HG02852 (cell line): Measurements from ENCODE around the gene TRNAU1AP.
"Not testable (repeated sequence)": the region's sequence is repeated elsewhere in the genome, so short reads cannot be mapped to it uniquely, and the experiment has no call there.

ENCODE experiments used
- ATAC-seq: cut with Tn5 transposase; IDR thresholded peaks from one replicate; pipeline ENCODE4 v1.9.1; 2021; ENCODE audit warnings: mild to moderate bottlenecking, moderate library complexity; ENCODE audit not compliant: unreplicated experiment

Gene TRNAU1AP

GRCh38 chr1:28577052-28577678 is 24.3 kb downstream of the TRNAU1AP start:
- ATAC-seq: no peak

- ATAC-seq: no peak
Measured at GRCh38 chr1:28577738-28578536, 25.1 kb downstream of the TRNAU1AP start.

DNA sequence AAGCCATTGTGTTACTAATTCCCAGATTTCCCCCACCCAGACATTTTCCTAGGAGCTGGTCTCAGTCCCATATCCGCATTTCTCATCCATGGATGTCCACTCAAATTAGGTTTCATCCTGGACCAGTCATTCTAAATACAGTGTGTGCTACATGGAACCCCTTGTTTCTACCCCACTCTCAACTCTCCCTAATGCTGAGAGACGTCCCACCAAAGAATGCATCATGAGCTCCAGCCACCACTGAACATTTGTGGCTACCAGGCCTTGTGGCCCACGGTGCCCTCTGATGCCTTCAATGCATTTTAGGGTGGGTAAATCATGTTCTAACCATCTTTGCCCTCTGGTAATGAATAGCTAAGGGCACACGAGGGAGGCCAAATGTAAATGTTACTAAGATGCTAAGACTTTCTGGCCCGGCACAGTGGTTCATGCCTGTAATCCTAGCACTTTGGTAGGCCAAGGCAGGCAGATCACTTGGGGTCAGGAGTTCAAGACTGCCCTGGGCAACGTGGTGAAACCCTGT is 25.9 kb downstream of the TRNAU1AP start:
- ATAC-seq: no peak

- ATAC-seq: no peak
Measured at GRCh38 chr1:28579401-28579800, 26.5 kb downstream of the TRNAU1AP start.

DNA sequence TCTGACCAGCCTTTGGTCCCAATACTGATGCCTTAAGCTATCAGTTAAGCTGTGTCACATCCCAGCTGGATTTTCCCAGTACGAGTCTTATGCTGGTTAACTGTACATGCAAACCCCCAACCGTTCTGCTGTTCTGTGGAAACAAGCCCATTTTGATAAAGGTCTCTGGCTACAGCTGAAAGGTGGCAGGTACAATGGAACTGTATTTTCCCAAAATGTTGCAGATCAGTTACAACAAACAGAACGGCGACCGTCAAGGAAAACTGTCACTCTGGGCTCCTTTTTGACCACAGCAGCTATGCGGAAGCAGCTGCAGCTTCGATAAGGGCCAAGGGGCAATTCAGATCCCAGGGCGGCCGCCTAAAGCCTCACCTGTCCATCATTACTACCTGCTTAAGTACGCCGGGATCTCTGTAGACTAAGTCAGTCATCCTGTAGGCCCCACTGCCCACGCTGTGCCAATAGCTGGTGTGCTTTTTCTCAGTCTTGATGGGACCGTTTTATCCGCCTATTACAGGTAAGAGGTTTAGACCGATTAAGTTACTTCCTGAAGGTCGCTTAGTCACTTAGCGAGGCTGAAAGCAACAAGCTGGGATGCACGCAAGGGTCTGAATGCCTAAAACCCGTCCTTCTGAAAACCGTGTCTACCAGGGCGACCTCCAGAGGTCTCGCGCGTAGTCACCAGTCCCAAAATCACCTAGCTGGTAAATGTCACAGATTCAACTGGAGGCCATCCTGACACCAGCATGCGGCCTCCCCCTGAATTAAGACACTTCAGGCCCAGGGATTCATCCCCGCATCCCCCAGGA is 28.0 kb downstream of the TRNAU1AP start:
- ATAC-seq: peak; percentile 26

DNA sequence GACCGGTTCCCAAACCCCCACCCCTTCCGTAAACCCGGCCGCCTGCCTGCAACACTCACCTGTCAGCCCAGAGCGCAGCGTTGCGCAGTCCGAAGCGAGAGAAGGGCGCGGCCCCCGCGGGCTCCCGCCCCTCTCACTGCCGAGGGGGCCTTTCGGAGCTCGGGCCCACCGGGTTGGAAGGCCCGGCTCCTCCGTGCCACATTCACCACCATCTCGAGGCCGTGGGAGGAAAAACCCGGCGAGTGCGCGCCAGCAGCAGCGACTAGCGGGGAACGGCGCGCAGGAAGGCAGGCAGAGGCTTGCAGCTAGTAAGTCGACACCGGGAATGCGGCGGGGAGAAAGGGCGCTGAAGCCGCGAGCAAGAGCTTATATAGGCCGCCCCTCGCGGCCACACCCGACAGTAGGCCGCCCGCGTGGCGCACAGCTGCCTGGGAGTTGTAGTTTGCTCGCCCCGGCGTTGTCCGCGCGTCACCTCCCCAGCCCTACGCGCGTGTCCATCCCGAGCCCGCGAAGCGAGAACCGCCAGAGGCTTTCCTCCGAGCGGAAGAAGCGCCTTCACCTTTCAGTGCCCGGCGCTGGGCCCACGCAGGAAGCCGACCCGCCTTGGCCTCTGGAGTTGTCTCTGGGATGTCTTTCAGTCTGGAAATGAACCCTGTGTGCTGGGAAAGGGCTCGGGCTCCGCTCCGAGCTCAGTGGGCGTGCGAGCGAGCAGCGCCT is 28.8 kb downstream of the TRNAU1AP start:
- peak; percentile 79 for ATAC-seq

- ATAC-seq: no peak
Measured at GRCh38 chr1:28582248-28582615, 29.3 kb downstream of the TRNAU1AP start.

DNA sequence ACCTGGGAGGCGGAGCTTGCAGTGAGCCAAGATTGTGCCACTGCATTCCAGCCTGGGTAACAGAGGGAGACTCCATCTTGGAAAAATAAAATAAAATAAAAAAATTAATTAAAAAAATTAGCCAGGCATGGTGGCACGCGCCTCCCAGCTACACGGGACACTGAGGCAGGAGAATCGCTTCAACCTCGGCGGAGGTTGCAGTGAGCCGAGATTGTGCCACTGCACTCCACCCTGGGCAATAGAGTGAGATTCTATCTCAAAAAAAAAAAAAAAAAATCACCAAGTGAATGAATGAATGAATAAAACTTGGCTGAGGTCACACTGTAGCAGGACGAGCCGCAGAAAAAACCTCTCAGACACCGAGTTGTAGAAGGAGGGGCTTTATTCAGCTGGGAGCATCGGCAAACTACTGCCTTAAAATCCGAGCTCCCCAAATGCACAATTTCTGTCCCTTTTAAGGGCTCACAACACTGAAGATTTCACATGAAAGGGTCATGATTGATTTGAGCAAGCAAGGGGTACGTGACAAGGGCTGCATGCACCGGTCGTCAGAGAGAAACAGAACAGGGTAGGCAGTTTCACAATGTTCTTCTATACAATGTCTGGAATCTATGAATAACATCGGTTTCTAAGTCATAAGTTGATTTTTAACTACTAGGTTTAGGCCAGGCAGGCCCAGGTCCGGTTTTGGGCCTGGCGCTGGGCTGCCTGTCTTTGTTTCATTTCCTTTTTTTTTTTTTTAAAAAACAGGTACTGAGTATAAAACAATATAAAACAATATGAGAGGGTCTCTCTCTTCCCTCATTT is 33.9 kb downstream of the TRNAU1AP start:
- not testable (repeated sequence) for ATAC-seq

- no peak for ATAC-seq
Measured at GRCh38 chr1:28591708-28592320, 38.9 kb downstream of the TRNAU1AP start, which contains the start of gene RAB42. RAB42 (plus strand) TSS chr1:28592265; CDS start chr1:28592512, 247 bp downstream.

- ATAC-seq: no peak
Measured at GRCh38 chr1:28592321-28593071, 39.6 kb downstream of the TRNAU1AP start.

DNA sequence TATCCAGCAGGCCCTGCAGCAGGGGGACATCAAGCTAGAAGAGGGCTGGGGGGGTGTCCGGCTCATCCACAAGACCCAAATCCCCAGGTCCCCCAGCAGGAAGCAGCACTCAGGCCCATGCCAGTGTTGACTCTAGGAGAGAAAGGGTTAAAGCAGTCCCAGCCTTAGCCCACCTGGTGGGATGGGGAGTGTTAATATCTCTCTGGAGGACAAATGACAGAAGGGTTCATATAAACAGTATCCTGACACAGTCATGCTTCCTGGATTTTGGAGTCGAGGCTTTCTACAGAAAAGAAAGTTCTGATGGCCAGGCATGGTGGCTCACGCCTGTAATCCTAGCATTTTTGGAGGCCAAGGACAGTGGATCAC is 41.1 kb downstream of the TRNAU1AP start:
- ATAC-seq: not testable (repeated sequence)

DNA sequence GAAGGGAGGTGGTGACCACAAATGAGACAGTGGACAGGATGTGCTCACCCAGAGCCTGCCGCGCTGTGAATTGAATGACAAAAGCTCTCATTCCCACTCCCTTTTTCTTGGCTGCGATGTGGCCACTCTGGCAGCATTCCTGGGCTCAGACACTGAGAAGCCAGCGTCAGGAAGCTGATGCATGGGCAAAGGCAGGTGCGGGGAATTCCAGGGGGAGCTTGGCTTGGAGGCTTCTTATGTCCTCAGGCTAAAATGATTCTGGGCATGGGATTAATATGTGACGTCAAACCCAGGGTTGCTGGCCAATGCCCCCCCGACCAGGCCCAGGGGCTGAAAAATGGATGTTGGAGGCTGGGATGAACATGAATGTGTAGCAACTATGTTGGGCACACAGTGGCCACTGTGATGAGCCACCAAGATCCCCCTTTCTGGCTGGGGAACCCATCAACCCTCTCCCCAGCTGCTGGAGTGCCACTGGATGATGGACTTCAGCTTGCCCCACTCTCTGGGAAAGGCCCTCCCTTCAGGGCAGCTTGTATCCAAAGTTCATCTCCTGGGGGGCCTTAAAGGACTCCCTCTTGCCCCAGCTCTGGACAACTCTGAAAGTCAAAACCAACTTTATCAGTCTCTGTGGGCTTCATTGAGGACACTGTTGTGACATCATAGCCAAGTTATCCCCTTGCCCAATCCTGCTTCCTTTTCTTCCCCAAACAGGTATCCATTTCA is 42.0 kb downstream of the TRNAU1AP start:
- not testable (repeated sequence) for ATAC-seq

DNA sequence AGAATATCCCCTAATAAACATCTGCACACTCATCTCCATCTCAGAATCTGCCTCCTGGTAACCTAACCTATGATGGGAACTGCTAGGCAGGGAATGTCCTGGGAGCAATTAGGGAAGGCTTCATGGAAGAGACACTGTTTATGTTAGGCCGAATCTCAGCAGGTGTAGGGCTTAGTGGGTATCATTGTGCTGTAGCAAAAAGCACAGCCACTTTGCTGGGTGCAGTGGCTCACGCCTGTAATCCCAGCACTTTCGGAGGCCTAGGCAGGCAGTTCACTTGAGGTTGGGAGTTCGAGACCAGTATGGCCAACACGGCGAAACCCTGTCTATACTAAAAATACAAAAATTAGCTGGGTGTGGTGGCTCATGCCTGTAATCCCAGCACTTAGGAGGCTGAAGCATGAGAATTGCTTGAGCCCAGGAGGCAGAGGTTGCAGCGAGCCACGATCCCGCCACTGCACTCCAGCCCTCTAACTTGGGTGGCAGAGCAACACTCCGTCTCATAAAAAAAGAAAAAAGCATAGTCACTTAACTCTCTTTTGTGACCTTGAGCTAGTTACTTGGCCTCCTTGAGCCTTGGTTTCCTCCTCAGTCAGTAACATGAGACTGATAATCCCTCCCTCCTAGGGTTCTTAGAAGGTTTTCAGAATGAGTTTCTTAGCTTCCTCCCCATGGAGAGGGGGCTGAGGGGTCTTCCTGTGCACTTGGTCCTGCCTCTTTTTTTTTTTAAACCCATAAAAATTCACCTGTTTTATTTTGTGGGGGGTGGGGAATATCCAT is 42.7 kb downstream of the TRNAU1AP start:
- ATAC-seq: no peak

- ATAC-seq: not testable (repeated sequence)
Measured at GRCh38 chr1:28596276-28596675, 43.4 kb downstream of the TRNAU1AP start.

- no peak for ATAC-seq
Measured at GRCh38 chr1:28601696-28602095, 48.8 kb downstream of the TRNAU1AP start.

- ATAC-seq: no peak
Measured at GRCh38 chr1:28602536-28603439, 49.9 kb downstream of the TRNAU1AP start.
